HCT116 (cell line): ENCODE results near the gene HASPIN.

Source experiments
- CBX3 ChIP-seq: IDR thresholded peaks from 2 replicates; pipeline ENCODE4 v1.6.1; 2012; ENCODE audit warnings: low read depth
- CEBPB ChIP-seq: IDR thresholded peaks from 2 replicates; pipeline ENCODE4 v1.6.1; 2012; ENCODE audit warnings: low read depth
- CTCF ChIP-seq, 3 experiments: fragments of 200-600 bp in 1 of 3; sonication (generic) in 1 of 3; IDR thresholded peaks in 2 of 3; conservative IDR thresholded peaks in 1 of 3; 2 replicates each; pipeline ENCODE4 v1.5.1; 2012 to 2017; ENCODE audit warnings: low read depth in 2 of 3, low read length in 2 of 3, antibody characterized with exemption in 1 of 3, borderline replicate concordance in 1 of 3, control low read depth in 1 of 3, mild to moderate bottlenecking in 1 of 3, mixed read lengths in 1 of 3, mixed run types in 1 of 3, moderate library complexity in 1 of 3; ENCODE audit not compliant: insufficient read depth in 1 of 3
- EGR1 ChIP-seq: IDR thresholded peaks from 2 replicates; pipeline ENCODE4 v1.6.1; 2012; ENCODE audit warnings: low read depth
- ELF1 ChIP-seq: IDR thresholded peaks from 2 replicates; pipeline ENCODE4 v1.6.1; 2012; ENCODE audit warnings: low read depth, borderline replicate concordance
- EZH2 ChIP-seq: fragments of 200-600 bp; sonication (generic); IDR thresholded peaks from 2 replicates; pipeline ENCODE4 v1.6.1; 2017; ENCODE audit warnings: antibody characterized with exemption, mixed run types
- MAX ChIP-seq: IDR thresholded peaks from 2 replicates; pipeline ENCODE4 v1.6.1; 2012
- POLR2A ChIP-seq: IDR thresholded peaks from 2 replicates; pipeline ENCODE4 v1.7.0; 2011; ENCODE audit warnings: borderline replicate concordance; ENCODE audit not compliant: insufficient read depth, insufficient read length; ENCODE audit errors: extremely low read depth
- POLR2AphosphoS5 ChIP-seq: IDR thresholded peaks from 2 replicates; pipeline ENCODE4 v1.6.1; 2011; ENCODE audit warnings: mild to moderate bottlenecking, low read depth, low read length, moderate library complexity
- SRF ChIP-seq: IDR thresholded peaks from 2 replicates; pipeline ENCODE4 v1.6.1; 2012; ENCODE audit warnings: low read depth
- TCF7L2 ChIP-seq: IDR thresholded peaks from 2 replicates; pipeline ENCODE4 v1.7.0; 2011; ENCODE audit warnings: borderline replicate concordance, inconsistent platforms; ENCODE audit not compliant: insufficient read depth, insufficient read length; ENCODE audit errors: extremely low read depth
- ZNF274 ChIP-seq: fragments of 200-500 bp; sonication (Bioruptor generic); IDR thresholded peaks from 2 replicates; pipeline ENCODE4 v1.6.1; 2014; ENCODE audit warnings: mild to moderate bottlenecking, low read depth, low read length, inconsistent platforms
- TF ChIP-seq, protein P1 (sequence below): IDR thresholded peaks from 2 replicates; pipeline ENCODE4 v1.6.1; 2011; ENCODE audit warnings: mild to moderate bottlenecking, low read length, moderate library complexity; ENCODE audit not compliant: insufficient replicate concordance; ENCODE audit errors: extremely low read depth

GRCh38 chr17:3727041-3727440 is 3.3 kb downstream of the HASPIN start:
- TF ChIP-seq TCF7L2: no peak
- TF ChIP-seq EGR1: no peak
- TF ChIP-seq ZNF274: no peak
- no peak for TF ChIP-seq CTCF (IDR thresholded peaks at IDR 0.05 in 2 of 3, conservative IDR thresholded peaks at IDR 0.05 in 1 of 3; ENCODE audit: borderline replicate concordance in 1 of 3, insufficient read depth in 1 of 3, low read depth in 2 of 3, low read length in 2 of 3)
- TF ChIP-seq POLR2AphosphoS5: no peak
- no peak for TF ChIP-seq EZH2
- no peak for TF ChIP-seq POLR2A
- no peak for TF ChIP-seq CBX3
- TF ChIP-seq, protein P1, sequence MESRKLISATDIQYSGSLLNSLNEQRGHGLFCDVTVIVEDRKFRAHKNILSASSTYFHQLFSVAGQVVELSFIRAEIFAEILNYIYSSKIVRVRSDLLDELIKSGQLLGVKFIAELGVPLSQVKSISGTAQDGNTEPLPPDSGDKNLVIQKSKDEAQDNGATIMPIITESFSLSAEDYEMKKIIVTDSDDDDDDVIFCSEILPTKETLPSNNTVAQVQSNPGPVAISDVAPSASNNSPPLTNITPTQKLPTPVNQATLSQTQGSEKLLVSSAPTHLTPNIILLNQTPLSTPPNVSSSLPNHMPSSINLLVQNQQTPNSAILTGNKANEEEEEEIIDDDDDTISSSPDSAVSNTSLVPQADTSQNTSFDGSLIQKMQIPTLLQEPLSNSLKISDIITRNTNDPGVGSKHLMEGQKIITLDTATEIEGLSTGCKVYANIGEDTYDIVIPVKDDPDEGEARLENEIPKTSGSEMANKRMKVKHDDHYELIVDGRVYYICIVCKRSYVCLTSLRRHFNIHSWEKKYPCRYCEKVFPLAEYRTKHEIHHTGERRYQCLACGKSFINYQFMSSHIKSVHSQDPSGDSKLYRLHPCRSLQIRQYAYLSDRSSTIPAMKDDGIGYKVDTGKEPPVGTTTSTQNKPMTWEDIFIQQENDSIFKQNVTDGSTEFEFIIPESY: no peak
- TF ChIP-seq MAX: no peak
- TF ChIP-seq SRF: no peak
- no peak for TF ChIP-seq ELF1
- no peak for TF ChIP-seq CEBPB
